ENCODE measurements around the gene PMAIP1.

DNA sequence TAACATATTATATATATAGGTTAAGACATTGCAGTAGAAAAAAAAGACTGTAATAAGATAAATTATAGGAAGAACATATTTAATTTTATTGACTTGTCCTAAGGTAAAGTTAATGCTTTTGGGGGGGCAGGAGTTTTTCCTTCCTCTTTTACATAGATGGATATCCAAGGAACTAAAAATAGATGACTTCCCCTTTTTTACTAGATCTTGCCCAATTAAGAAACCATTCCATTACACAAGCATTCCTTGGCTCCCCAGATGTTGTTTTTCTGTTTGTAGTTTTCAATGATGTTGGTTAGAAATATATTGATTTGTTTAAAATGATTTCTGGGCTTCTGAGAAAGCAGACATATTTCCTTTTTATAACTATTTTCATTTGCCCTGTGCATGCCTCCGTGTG is 22.4 kb upstream of the PMAIP1 start:
- TF ChIP-seq, protein P1, sequence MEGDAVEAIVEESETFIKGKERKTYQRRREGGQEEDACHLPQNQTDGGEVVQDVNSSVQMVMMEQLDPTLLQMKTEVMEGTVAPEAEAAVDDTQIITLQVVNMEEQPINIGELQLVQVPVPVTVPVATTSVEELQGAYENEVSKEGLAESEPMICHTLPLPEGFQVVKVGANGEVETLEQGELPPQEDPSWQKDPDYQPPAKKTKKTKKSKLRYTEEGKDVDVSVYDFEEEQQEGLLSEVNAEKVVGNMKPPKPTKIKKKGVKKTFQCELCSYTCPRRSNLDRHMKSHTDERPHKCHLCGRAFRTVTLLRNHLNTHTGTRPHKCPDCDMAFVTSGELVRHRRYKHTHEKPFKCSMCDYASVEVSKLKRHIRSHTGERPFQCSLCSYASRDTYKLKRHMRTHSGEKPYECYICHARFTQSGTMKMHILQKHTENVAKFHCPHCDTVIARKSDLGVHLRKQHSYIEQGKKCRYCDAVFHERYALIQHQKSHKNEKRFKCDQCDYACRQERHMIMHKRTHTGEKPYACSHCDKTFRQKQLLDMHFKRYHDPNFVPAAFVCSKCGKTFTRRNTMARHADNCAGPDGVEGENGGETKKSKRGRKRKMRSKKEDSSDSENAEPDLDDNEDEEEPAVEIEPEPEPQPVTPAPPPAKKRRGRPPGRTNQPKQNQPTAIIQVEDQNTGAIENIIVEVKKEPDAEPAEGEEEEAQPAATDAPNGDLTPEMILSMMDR (IDR thresholded peaks at IDR 0.05), result no peak
- no peak for TF ChIP-seq POLR2A (IDR thresholded peaks at IDR 0.05)
